IMR-90 (cell line): ENCODE data around the gene CIAO2B. TPM values are rescaled to one million over a fixed set of nuclear protein-coding genes. Genes with fewer than 3 reads are reported as not detected.
"Not testable (repeated sequence)": the region's sequence is repeated elsewhere in the genome, so short reads cannot be mapped to it uniquely, and the experiment has no call there.

ENCODE experiments used
- ATAC-seq: fragments of 200-7000 bp; cut with Tn5 transposase; 2 replicates; pipeline ENCODE4 v1.9.1; 2020; ENCODE audit warnings: low read depth, mild to moderate bottlenecking, moderate library complexity
- BruUV-seq: library from RNA; stranded (reverse); fragments of 400-500 nt; replicated peaks from 2 replicates; lab custom pipeline; 2021; lab: Mats Ljungman, UMichigan
- CTCF ChIA-PET: fragments of 300-600 bp; formaldehyde crosslinking; extraction: SDS; loops from one replicate; lab custom pipeline; 2021; ENCODE audit warnings: antibody characterized with exemption; lab: Yijun Ruan, JAX
- POLR2A ChIA-PET: fragments of 300-600 bp; sonication (Branson Sonifier 250); formaldehyde crosslinking; loops from one replicate; lab custom pipeline; 2022; ENCODE audit warnings: antibody characterized with exemption; ENCODE audit not compliant: unreplicated experiment; lab: Charles Lee
- DNase-seq: peaks from one replicate; pipeline ENCODE4 v3.0.0; 2013
- H2AFZ ChIP-seq: replicated peaks from 2 replicates; pipeline ENCODE3; 2013; ENCODE audit warnings: low read length, mild to moderate bottlenecking; ENCODE audit not compliant: poor library complexity
- H2AK5ac ChIP-seq: 2 replicates; pipeline ENCODE4 v1.6.1; 2013; ENCODE audit warnings: low read depth, low read length, inconsistent platforms
- H2AK9ac ChIP-seq: replicated peaks from 2 replicates; pipeline ENCODE3; 2013; ENCODE audit warnings: mild to moderate bottlenecking, low read depth, low read length, moderate library complexity; ENCODE audit not compliant: poor library complexity
- H2BK120ac ChIP-seq: 2 replicates; pipeline ENCODE4 v1.6.1; 2013; ENCODE audit warnings: low read depth, low read length, inconsistent platforms
- H2BK15ac ChIP-seq: 3 replicates; pipeline ENCODE4 v1.6.1; 2013; ENCODE audit warnings: low read depth, low read length, inconsistent platforms
- H2BK20ac ChIP-seq: 2 replicates; pipeline ENCODE4 v1.6.1; 2013; ENCODE audit warnings: low read depth, mild to moderate bottlenecking, inconsistent platforms, low read length, moderate library complexity
- H2BK5ac ChIP-seq: 2 replicates; pipeline ENCODE4 v1.6.1; 2013; ENCODE audit warnings: mild to moderate bottlenecking, low read depth, low read length, inconsistent platforms; ENCODE audit not compliant: poor library complexity, severe bottlenecking
- H3K14ac ChIP-seq: replicated peaks from 2 replicates; pipeline ENCODE4 v1.6.1; 2013; ENCODE audit warnings: low read depth, low read length, inconsistent platforms
- H3K18ac ChIP-seq: 2 replicates; pipeline ENCODE4 v1.6.1; 2013; ENCODE audit warnings: low read depth, low read length, control low read depth
- H3K23ac ChIP-seq: 2 replicates; pipeline ENCODE4 v1.6.1; 2013; ENCODE audit warnings: low read depth, low read length, inconsistent platforms
- H3K27ac ChIP-seq: 2 replicates; pipeline ENCODE4 v1.5.1; 2013; ENCODE audit warnings: mild to moderate bottlenecking, control low read depth, low read length; ENCODE audit not compliant: insufficient read depth
- H3K27me3 ChIP-seq: 2 replicates; pipeline ENCODE4 v1.6.1; 2013; ENCODE audit warnings: low read length; ENCODE audit not compliant: control insufficient read depth, insufficient read depth
- H3K36me3 ChIP-seq: 2 replicates; pipeline ENCODE4 v1.6.1; 2013; ENCODE audit warnings: low read length, mixed read lengths; ENCODE audit not compliant: control insufficient read depth, insufficient read depth
- H3K4ac ChIP-seq: 2 replicates; pipeline ENCODE4 v1.6.1; 2013; ENCODE audit warnings: low read depth, low read length, inconsistent platforms
- H3K4me1 ChIP-seq: 2 replicates; pipeline ENCODE4 v1.6.1; 2013; ENCODE audit warnings: low read length, mixed read lengths; ENCODE audit not compliant: control insufficient read depth, insufficient read depth
- H3K4me2 ChIP-seq: 2 replicates; pipeline ENCODE4 v1.6.1; 2013; ENCODE audit warnings: low read depth, mild to moderate bottlenecking, control low read depth, low read length, moderate library complexity
- H3K4me3 ChIP-seq: 2 replicates; pipeline ENCODE4 v1.5.1; 2013; ENCODE audit warnings: low read depth, mild to moderate bottlenecking, control low read depth, low read length, moderate library complexity; ENCODE audit not compliant: insufficient read depth
- H3K56ac ChIP-seq: 2 replicates; pipeline ENCODE4 v1.6.1; 2013; ENCODE audit warnings: low read length, inconsistent platforms; ENCODE audit not compliant: insufficient read depth; ENCODE audit errors: extremely low read depth
- H3K79me1 ChIP-seq, 2 experiments: 2 replicates each; pipeline ENCODE4 v1.6.1; 2013; ENCODE audit warnings: low read length in 2 of 2, inconsistent platforms in 1 of 2, low read depth in 1 of 2
- H3K9ac ChIP-seq: 2 replicates; pipeline ENCODE4 v1.6.1; 2013; ENCODE audit warnings: low read depth, low read length, control low read depth
- H3K9me1 ChIP-seq: 2 replicates; pipeline ENCODE4 v1.6.1; 2013; ENCODE audit warnings: low read length, inconsistent platforms; ENCODE audit not compliant: insufficient read depth
- H3K9me3 ChIP-seq: 2 replicates; pipeline ENCODE4 v1.6.1; 2013; ENCODE audit warnings: low read length; ENCODE audit not compliant: control insufficient read depth, insufficient read depth
- H4K20me1 ChIP-seq: 2 replicates; pipeline ENCODE4 v1.6.1; 2013; ENCODE audit warnings: low read length, inconsistent platforms; ENCODE audit not compliant: insufficient read depth
- H4K5ac ChIP-seq: 2 replicates; pipeline ENCODE4 v1.6.1; 2013; ENCODE audit warnings: mild to moderate bottlenecking, low read depth, low read length, control low read depth
- H4K8ac ChIP-seq, 2 experiments: 2 replicates each; pipeline ENCODE4 v1.6.1; 2013; ENCODE audit warnings: low read depth in 2 of 2, low read length in 2 of 2, control low read depth in 1 of 2, inconsistent platforms in 1 of 2
- H4K91ac ChIP-seq: 2 replicates; pipeline ENCODE4 v1.6.1; 2013; ENCODE audit warnings: low read depth, low read length, inconsistent platforms; ENCODE audit not compliant: insufficient read depth
- CEBPB ChIP-seq: IDR thresholded peaks from 2 replicates; pipeline ENCODE4 v1.6.1; 2012; ENCODE audit warnings: low read depth, low read length, improper control_type of control experiment
- CTCF ChIP-seq: conservative IDR thresholded peaks from 2 replicates; pipeline ENCODE4 v1.5.1; 2012; ENCODE audit warnings: mild to moderate bottlenecking, low read depth, low read length, improper control_type of control experiment
- POLR2A ChIP-seq: IDR thresholded peaks from 2 replicates; pipeline ENCODE4 v1.6.1; 2012; ENCODE audit warnings: mild to moderate bottlenecking, low read depth, low read length
- RCOR1 ChIP-seq: IDR thresholded peaks from 2 replicates; pipeline ENCODE4 v1.6.1; 2012; ENCODE audit warnings: mild to moderate bottlenecking, low read length, improper control_type of control experiment; ENCODE audit not compliant: insufficient replicate concordance
- SMC3 ChIP-seq: fragments of 150-350 bp; IDR thresholded peaks from 2 replicates; pipeline ENCODE4 v1.6.1; 2016; ENCODE audit warnings: low read depth, mild to moderate bottlenecking, antibody characterized with exemption, low read length, moderate library complexity
- WGBS, 2 experiments: methylation state at CpG; one replicate each; pipeline versions ENCODE4 v1.1.5 to v1.1.7; 2013; ENCODE audit warnings: missing lambda C conversion rate in 2 of 2; ENCODE audit not compliant: insufficient read length in 1 of 2; ENCODE audit errors: extremely low coverage in 2 of 2; 5-methylcytosine and 5-hydroxymethylcytosine counted together
- dilution Hi-C: fragments of 300-500 bp; cut with HindIII; formaldehyde crosslinking; loops from one replicate; pipeline ENCODE4 v1.14.3; 2018; ENCODE audit warnings: low sequenced_read_pairs; ENCODE audit not compliant: unreplicated experiment
- in situ Hi-C: fragments of 300-500 bp; cut with MboI; formaldehyde crosslinking; loops from 3 replicates; pipeline ENCODE4 v1.14.3; 2019; ENCODE audit warnings: low sequenced_read_pairs, inconsistent platforms, mixed read lengths
- intact Hi-C: fragments of 100-400 bp; cut with micrococcal nuclease; formaldehyde crosslinking; loops from 2 replicates; pipeline ENCODE4 v1.10.0; 2022
- polyA plus RNA-seq, 3 experiments: library from polyadenylated mRNA; depleted of rRNA; stranded (reverse); fragments of >200 nt; gene quantifications; 2 replicates each; pipeline ENCODE4 v1.2.3, GENCODE V29; 2012; ENCODE audit warnings: low replicate concordance in 1 of 3
- total RNA-seq: library from RNA; depleted of rRNA; stranded (reverse); fragments of >200 nt; gene quantifications from 2 replicates; pipeline ENCODE4 v1.2.3, GENCODE V29; 2012

CIAO2B gene
- total and polyA plus RNA-seq, 2 of the 4 experiments (the other 2 are of a cell fraction) = 148 to 234 TPM

- DNase-seq = no peak
- no peaks in the 10 kb centered on the region; the same call in 1 of the 2 replicates for H3K27me3 ChIP-seq
- no peaks in the 10 kb centered on the region; the same call in 1 of the 2 replicates for H3K4me1 ChIP-seq
- no peak overlapping the region for H2BK15ac ChIP-seq
- H4K20me1 ChIP-seq = no peaks in the 10 kb centered on the region
- intact Hi-C loops = no loop called here
- ATAC-seq = no peak
- CTCF ChIA-PET = interaction anchor here (1.1 to 1.8 kb wide), 3 partner anchors 14 to 210 kb away, joined by 4 to 6 read pairs (median 5); partner anchors contain the start of gene CES3
- no peak overlapping the region for H3K4ac ChIP-seq
- no peak overlapping the region for H3K23ac ChIP-seq
- H3K36me3 ChIP-seq = no peaks in the 10 kb centered on the region
- H2BK120ac ChIP-seq = no peak overlapping the region
- H2AFZ ChIP-seq = no peak overlapping the region
- in situ Hi-C loops = no loop called here
- H3K14ac ChIP-seq = 0 out of 2 replicates have a peak overlapping the region, but pooled peaks have one; percentile 37
- no peak overlapping the region for H3K9ac ChIP-seq
- no peak overlapping the region for H3K4me2 ChIP-seq
- no peaks in the 10 kb centered on the region for H3K9me3 ChIP-seq
- dilution Hi-C loops = no loop called here
- no peaks in the 10 kb centered on the region for H3K79me1 ChIP-seq
- no peak overlapping the region for H4K91ac ChIP-seq
- TF ChIP-seq CTCF (no peak), SMC3 (no peak), RCOR1 (no peak), CEBPB (no peak), POLR2A (no peak)
- BruUV-seq = no TSS peak
- no peak overlapping the region for H4K5ac ChIP-seq
- WGBS, 2 experiments = 100% methylated on average over 2 of the region's 14 CpGs; no CpG with 5 or more reads in 1 of the 2 experiments
- no peak overlapping the region for H3K18ac ChIP-seq
- no peaks in the 10 kb centered on the region for H3K9me1 ChIP-seq
- H4K8ac ChIP-seq = no peak overlapping the region
- H3K56ac ChIP-seq = no peak overlapping the region
- H2AK5ac ChIP-seq = peak overlapping the region; percentile 47; the same call in 1 of the 2 replicates
- H2BK20ac ChIP-seq = no peak overlapping the region
- no peak overlapping the region for H2AK9ac ChIP-seq
- POLR2A ChIA-PET = no interaction called here
- no peak overlapping the region for H3K27ac ChIP-seq
- H3K4me3 ChIP-seq = no peak overlapping the region
- no peak overlapping the region for H2BK5ac ChIP-seq
These were observed 41.2 kb upstream of the CIAO2B start for GRCh38 chr16:66975302-66975893.

- H3K27ac ChIP-seq, H3K23ac ChIP-seq, H2AK9ac ChIP-seq, H3K79me1 ChIP-seq, H3K9ac ChIP-seq, H3K4me3 ChIP-seq, H4K91ac ChIP-seq, H3K36me3 ChIP-seq, H4K20me1 ChIP-seq, H3K18ac ChIP-seq, H3K4ac ChIP-seq, H3K14ac ChIP-seq, H3K9me3 ChIP-seq, H3K4me1 ChIP-seq, BruUV-seq, H2BK120ac ChIP-seq, H3K27me3 ChIP-seq, intact Hi-C loops, in situ Hi-C loops, POLR2A ChIA-PET, dilution Hi-C loops, H2BK15ac ChIP-seq, H4K8ac ChIP-seq, H3K4me2 ChIP-seq, H2AFZ ChIP-seq, H3K56ac ChIP-seq, H3K9me1 ChIP-seq, H2BK5ac ChIP-seq, H2BK20ac ChIP-seq, DNase-seq, H2AK5ac ChIP-seq, H4K5ac ChIP-seq, ATAC-seq: not testable (repeated sequence)
- CTCF ChIA-PET = interaction anchor here (1.8 kb wide), 1 partner anchor 210 kb away, joined by 6 read pairs; no protein-coding TSS in a partner anchor
- WGBS, 2 experiments = 77% methylated on average over 6 of the region's 11 CpGs; no CpG with 5 or more reads in 1 of the 2 experiments
These were observed 40.7 kb upstream of the CIAO2B start for GRCh38 chr16:66974932-66975246.
